ENCODE measurements around the gene ZNF324. TPM values are rescaled to one million over a fixed set of nuclear protein-coding genes. Genes with fewer than 3 reads are reported as not detected.

ZNF324 gene
- total and polyA plus RNA-seq, 2 of the 8 experiments (the other 6 are each of a cell fraction or from before 2014, with no cell fraction given): 5.1 to 5.8 TPM

- Histone ChIP-seq H3K23ac (ENCODE audit: insufficient read length) (no peak overlapping the region), H4K5ac (ENCODE audit: insufficient read length, low read depth, low read length) (no peak overlapping the region), H3K79me1 (ENCODE audit: low read depth, low read length) (no peaks in the 10 kb centered on the region; the same call in 1 of the 2 replicates), H3K56ac (replicated peaks; ENCODE audit: insufficient read length, low read depth, low read length) (no peak overlapping the region), H3K23me2 (ENCODE audit: low read depth, low read length) (no peaks in the 10 kb centered on the region), H3K4ac (replicated peaks; ENCODE audit: insufficient read length, low read depth, low read length) (no peak overlapping the region), H2BK120ac (replicated peaks; ENCODE audit: low read depth, low read length) (no peak overlapping the region), H2AFZ (ENCODE audit: low read length) (no peak overlapping the region), H2BK12ac (ENCODE audit: low read depth, low read length) (no peak overlapping the region), H4K20me1 (replicated peaks in 1 of 2; ENCODE audit: control insufficient read depth in 1 of 2, insufficient read depth in 2 of 2, low read length in 2 of 2) (peaks cover 0 to 2% of the 10 kb centered on the region in 2 experiments), H3K9me3 (ENCODE audit: insufficient read depth in 2 of 2, low read depth in 1 of 2, low read length in 1 of 2) (no peaks in the 10 kb centered on the region), H4K91ac (replicated peaks; ENCODE audit: insufficient read length, low read length) (no peak overlapping the region), H3K18ac (ENCODE audit: extremely low read depth, low read length) (no peak overlapping the region), H3K27ac (ENCODE audit: low read depth, low read length) (no peak overlapping the region), H3K14ac (ENCODE audit: insufficient read length) (no peak overlapping the region), H3K79me2 (ENCODE audit: control insufficient read depth in 1 of 2, insufficient read depth in 2 of 2, low read length in 2 of 2) (no peaks in the 10 kb centered on the region), H4K8ac (ENCODE audit: extremely low read depth, insufficient read depth, low read length) (no peak overlapping the region), H3K4me1 (replicated peaks in 1 of 4; ENCODE audit: control insufficient read depth in 3 of 4, insufficient read depth in 4 of 4, low read length in 3 of 4) (no peaks in the 10 kb centered on the region), H2AK5ac (ENCODE audit: low read depth, low read length) (no peak overlapping the region), H2BK20ac (ENCODE audit: low read length) (no peak overlapping the region), H2BK5ac (ENCODE audit: low read depth, low read length) (no peak overlapping the region), H3K9ac (replicated peaks in 1 of 4; ENCODE audit: extremely low read depth in 1 of 4, low read depth in 3 of 4, low read length in 3 of 4) (no peak overlapping the region), H2BK15ac (ENCODE audit: low read length) (no peak overlapping the region), H3K4me2 (ENCODE audit: insufficient read depth in 1 of 2, low read depth in 2 of 2, low read length in 2 of 2) (no peak overlapping the region), H3K27me3 (replicated peaks in 1 of 4; ENCODE audit: control insufficient read depth in 3 of 4, extremely low read depth in 1 of 4, insufficient read depth in 3 of 4, low read length in 3 of 4) (no peaks in the 10 kb centered on the region), H3K4me3 (ENCODE audit: extremely low read depth in 1 of 4, insufficient read depth in 2 of 4, low read depth in 3 of 4, low read length in 4 of 4) (no peak overlapping the region), H3K36me3 (ENCODE audit: control insufficient read depth in 2 of 4, insufficient read depth in 4 of 4, low read length in 3 of 4) (no peaks in the 10 kb centered on the region)
- FAIRE-seq (no peak), DNase-seq (ENCODE audit: low read depth in 1 of 2, low spot score in 2 of 2) (no peak)
- no peak for TF ChIP-seq SIRT6 (IDR thresholded peaks at IDR 0.05; ENCODE audit: low read length)
- TF ChIP-seq HDAC2 (IDR thresholded peaks at IDR 0.05; ENCODE audit: borderline replicate concordance in 1 of 2, low read depth in 2 of 2, low read length in 2 of 2): no peak
- no peak for TF ChIP-seq RFX5 (IDR thresholded peaks at IDR 0.05; ENCODE audit: borderline replicate concordance, low read depth, low read length)
- TF ChIP-seq SIX5 (IDR thresholded peaks at IDR 0.05; ENCODE audit: low read depth, low read length): no peak
- no peak for TF ChIP-seq HDAC6 (IDR thresholded peaks at IDR 0.05; ENCODE audit: low read depth, low read length)
- TF ChIP-seq SAP30 (IDR thresholded peaks at IDR 0.05; ENCODE audit: insufficient read depth, insufficient replicate concordance, low read length): no peak
- POLR2A ChIA-PET (ENCODE audit: partially characterized antibody): interaction anchor here (1.2 kb wide), 1 partner anchor 63 kb away, joined by 3 read pairs; the partner anchor contains the start of gene CHMP2A
- CTCF ChIA-PET (ENCODE audit: partially characterized antibody): interaction anchor here (1.2 to 1.5 kb wide), 2 partner anchors 30 to 57 kb away, joined by 3 to 4 read pairs; no protein-coding TSS in a partner anchor
- 91% methylated on average over 5 of the region's 5 CpGs; no CpG with 5 or more reads in 1 of the 2 experiments for WGBS, 2 experiments (ENCODE audit: extremely low coverage in 1 of 2, insufficient coverage in 1 of 2, insufficient read length in 1 of 2, insufficient replicate concordance in 2 of 2, low coverage in 1 of 2, low lambda C conversion rate in 2 of 2, missing lambda C conversion rate in 1 of 2)
Measured at GRCh38 chr19:58491393-58491792, 24.5 kb downstream of the ZNF324 start.
